Hepatocyte (in vitro differentiated cells): ENCODE measurements around the gene IPPK. TPM values are rescaled to one million over a fixed set of nuclear protein-coding genes. Genes with fewer than 3 reads are reported as not detected.

ENCODE experiments used
- DNase-seq: peaks from one replicate; pipeline ENCODE4 v3.0.0-alpha.2; 2016; ENCODE audit warnings: low spot score
- H2AFZ ChIP-seq: fragments of 200-600 bp; sonication (generic); 2 replicates; pipeline ENCODE4 v1.6.0; 2016; ENCODE audit warnings: antibody characterized with exemption, mild to moderate bottlenecking
- H3K27ac ChIP-seq: fragments of 200-600 bp; sonication (generic); 2 replicates; pipeline ENCODE4 v1.5.1; 2016; ENCODE audit warnings: mild to moderate bottlenecking
- H3K27me3 ChIP-seq: fragments of 200-600 bp; sonication (generic); 2 replicates; pipeline ENCODE4 v1.6.1; 2016
- H3K36me3 ChIP-seq: fragments of 200-600 bp; sonication (generic); replicated peaks from 2 replicates; pipeline ENCODE4 v1.5.1; 2016; ENCODE audit warnings: low read depth; ENCODE audit not compliant: insufficient read depth
- H3K4me1 ChIP-seq: fragments of 200-600 bp; sonication (generic); 2 replicates; pipeline ENCODE4 v1.5.1; 2016; ENCODE audit warnings: mild to moderate bottlenecking, moderate library complexity; ENCODE audit not compliant: insufficient read depth
- H3K4me2 ChIP-seq: fragments of 200-600 bp; sonication (generic); 2 replicates; pipeline ENCODE4 v1.6.0; 2016
- H3K4me3 ChIP-seq: fragments of 200-600 bp; sonication (generic); 2 replicates; pipeline ENCODE4 v1.5.1; 2016; ENCODE audit warnings: mild to moderate bottlenecking
- H3K79me2 ChIP-seq: fragments of 200-600 bp; sonication (generic); 2 replicates; pipeline ENCODE4 v1.6.0; 2017; ENCODE audit warnings: mild to moderate bottlenecking
- H3K9me2 ChIP-seq: fragments of 200-600 bp; sonication (generic); replicated peaks from 2 replicates; pipeline ENCODE4 v1.6.0; 2017; ENCODE audit warnings: mild to moderate bottlenecking; ENCODE audit not compliant: insufficient read depth
- H3K9me3 ChIP-seq: fragments of 200-600 bp; sonication (generic); 2 replicates; pipeline ENCODE4 v1.5.1; 2016; ENCODE audit warnings: low read depth, mild to moderate bottlenecking
- H4K20me1 ChIP-seq: fragments of 200-600 bp; sonication (generic); 2 replicates; pipeline ENCODE4 v1.6.0; 2016; ENCODE audit warnings: mild to moderate bottlenecking; ENCODE audit not compliant: insufficient read depth, poor library complexity, severe bottlenecking
- EZH2 ChIP-seq: fragments of 200-600 bp; sonication (generic); IDR thresholded peaks from 2 replicates; pipeline ENCODE4 v1.6.1; 2016; ENCODE audit warnings: antibody characterized with exemption, mild to moderate bottlenecking, borderline replicate concordance
- EZH2phosphoT487 ChIP-seq: fragments of 200-600 bp; sonication (generic); IDR thresholded peaks from one replicate; pipeline ENCODE4 v1.6.1; 2018; ENCODE audit warnings: antibody characterized with exemption, mild to moderate bottlenecking, low read depth, moderate library complexity; ENCODE audit not compliant: unreplicated experiment, severe bottlenecking
- WGBS: methylation state at CpG from one replicate; pipeline ENCODE4 v1.1.6; 2016; ENCODE audit warnings: low lambda C conversion rate; ENCODE audit errors: missing lambda C conversion rate; 5-methylcytosine and 5-hydroxymethylcytosine counted together
- polyA plus RNA-seq: library from polyadenylated mRNA; unstranded; fragments of >200 nt; fragmentation: Nextera tagmentation; extraction: Ambion mirVana; gene quantifications from 2 replicates; pipeline ENCODE4 v1.2.1, GENCODE V29; 2016
- total RNA-seq: library from RNA; depleted of rRNA; stranded (reverse); fragments of >200 nt; gene quantifications from 2 replicates; pipeline ENCODE4 v1.2.3, GENCODE V29; 2014
- TF ChIP-seq, protein P1 (sequence below): fragments of 200-600 bp; sonication (generic); IDR thresholded peaks from 2 replicates; pipeline ENCODE4 v1.5.1; 2016; ENCODE audit warnings: antibody characterized with exemption, mild to moderate bottlenecking; ENCODE audit not compliant: poor library complexity

The IPPK gene
- total and polyA plus RNA-seq, 2 experiments from 2014 or later, result 8.5 to 15.6 TPM

DNA sequence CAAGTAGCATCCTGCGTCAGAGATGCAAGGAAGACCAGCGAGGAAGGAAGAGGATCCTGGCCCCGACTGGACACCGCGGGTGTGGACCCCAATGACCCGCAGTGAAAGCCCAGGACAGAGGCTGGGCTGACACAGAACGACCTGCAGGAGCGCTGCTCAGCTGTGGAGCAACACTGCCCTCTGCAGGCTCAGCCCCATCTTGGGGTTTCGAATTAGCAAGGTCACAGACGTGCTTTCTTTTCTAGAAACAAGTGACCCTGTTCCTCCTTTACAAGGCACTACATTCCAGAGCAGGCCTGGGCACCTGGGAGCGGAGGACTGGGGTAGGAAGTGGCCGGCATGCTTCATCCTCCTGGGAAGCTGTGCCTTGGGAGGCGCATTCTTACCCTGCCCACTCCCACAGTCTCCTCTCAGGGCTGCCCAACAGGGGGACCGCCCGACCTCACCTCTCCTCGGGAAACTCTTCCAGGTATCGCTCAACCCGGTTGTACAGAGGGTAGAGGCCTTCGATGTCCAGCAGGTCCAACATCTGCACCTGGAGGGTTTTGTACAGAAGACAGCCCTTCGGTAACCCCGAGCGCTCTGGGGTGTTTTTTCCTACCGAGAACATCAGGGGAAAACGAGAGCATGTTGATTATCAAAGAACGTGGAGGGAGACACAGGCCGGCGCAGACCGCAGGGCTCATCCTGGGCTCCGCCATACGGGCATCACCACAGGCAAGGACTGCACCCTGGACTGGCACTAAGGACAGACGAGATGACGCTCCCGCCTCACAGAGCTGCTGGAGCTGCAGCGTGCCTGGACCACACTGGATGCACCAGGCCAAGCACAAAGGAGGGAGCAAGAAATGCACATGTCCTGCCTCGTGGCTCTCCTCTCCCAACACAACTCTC, 35.0 kb downstream of the IPPK start:
- no peaks in the 10 kb centered on the region for H3K9me2 ChIP-seq
- peak; percentile 80 for DNase-seq
- no peak overlapping the region for H3K4me3 ChIP-seq
- H3K27me3 ChIP-seq, result no peaks in the 10 kb centered on the region
- 68% methylated on average over 35 of the region's 35 CpGs for WGBS
- no peaks in the 10 kb centered on the region for H3K4me1 ChIP-seq
- no peaks in the 10 kb centered on the region for H3K79me2 ChIP-seq
- H3K36me3 ChIP-seq, result no peaks in the 10 kb centered on the region
- H3K9me3 ChIP-seq, result no peaks in the 10 kb centered on the region
- TF ChIP-seq EZH2 (no peak), EZH2phosphoT487 (no peak)
- TF ChIP-seq, protein P1, sequence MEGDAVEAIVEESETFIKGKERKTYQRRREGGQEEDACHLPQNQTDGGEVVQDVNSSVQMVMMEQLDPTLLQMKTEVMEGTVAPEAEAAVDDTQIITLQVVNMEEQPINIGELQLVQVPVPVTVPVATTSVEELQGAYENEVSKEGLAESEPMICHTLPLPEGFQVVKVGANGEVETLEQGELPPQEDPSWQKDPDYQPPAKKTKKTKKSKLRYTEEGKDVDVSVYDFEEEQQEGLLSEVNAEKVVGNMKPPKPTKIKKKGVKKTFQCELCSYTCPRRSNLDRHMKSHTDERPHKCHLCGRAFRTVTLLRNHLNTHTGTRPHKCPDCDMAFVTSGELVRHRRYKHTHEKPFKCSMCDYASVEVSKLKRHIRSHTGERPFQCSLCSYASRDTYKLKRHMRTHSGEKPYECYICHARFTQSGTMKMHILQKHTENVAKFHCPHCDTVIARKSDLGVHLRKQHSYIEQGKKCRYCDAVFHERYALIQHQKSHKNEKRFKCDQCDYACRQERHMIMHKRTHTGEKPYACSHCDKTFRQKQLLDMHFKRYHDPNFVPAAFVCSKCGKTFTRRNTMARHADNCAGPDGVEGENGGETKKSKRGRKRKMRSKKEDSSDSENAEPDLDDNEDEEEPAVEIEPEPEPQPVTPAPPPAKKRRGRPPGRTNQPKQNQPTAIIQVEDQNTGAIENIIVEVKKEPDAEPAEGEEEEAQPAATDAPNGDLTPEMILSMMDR, result peak; percentile 96
- H3K4me2 ChIP-seq, result no peak overlapping the region
- no peak overlapping the region for H3K27ac ChIP-seq
- H2AFZ ChIP-seq, result no peak overlapping the region
- no peaks in the 10 kb centered on the region for H4K20me1 ChIP-seq

DNA sequence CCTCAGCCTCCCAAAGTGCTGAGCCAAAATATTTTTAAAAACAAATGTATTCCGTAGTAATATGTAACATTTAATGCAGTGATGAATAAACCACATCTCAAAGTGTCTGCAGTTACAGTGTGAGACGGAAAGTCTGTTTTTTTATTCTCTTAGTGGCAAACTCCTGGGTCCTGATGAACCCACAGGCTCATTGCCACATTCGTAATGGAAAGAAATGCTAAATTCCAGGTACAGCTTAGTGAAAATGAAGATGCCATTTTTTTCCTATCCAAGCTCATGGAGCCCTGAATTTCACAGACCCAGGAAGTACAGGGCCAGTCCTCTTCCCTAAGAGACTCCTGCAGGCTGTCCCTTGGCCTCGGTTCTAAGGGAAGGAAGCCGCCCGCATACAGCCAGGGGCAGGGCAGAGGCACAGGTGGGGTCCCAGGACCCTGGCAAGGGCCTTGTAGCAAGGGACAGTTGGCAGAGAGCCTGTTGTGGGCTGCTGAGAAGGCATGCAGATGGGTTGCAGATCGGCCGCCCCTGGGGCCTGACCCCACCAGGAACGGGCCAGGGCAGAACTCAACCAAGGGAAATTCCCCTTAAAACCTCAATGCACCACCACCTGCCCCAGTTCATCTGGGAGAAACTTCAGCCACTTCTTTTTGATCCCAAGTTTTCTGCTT, 36.2 kb downstream of the IPPK start:
- DNase-seq, result no peak
- H3K27me3 ChIP-seq, result no peaks in the 10 kb centered on the region
- no peaks in the 10 kb centered on the region for H3K9me2 ChIP-seq
- H3K4me3 ChIP-seq, result no peak overlapping the region
- no peak overlapping the region for H3K4me2 ChIP-seq
- TF ChIP-seq EZH2 (no peak), EZH2phosphoT487 (no peak)
- TF ChIP-seq, protein P1, result no peak
- no peaks in the 10 kb centered on the region for H3K9me3 ChIP-seq
- WGBS, result 96% methylated on average over 9 of the region's 9 CpGs
- no peaks in the 10 kb centered on the region for H4K20me1 ChIP-seq
- H3K27ac ChIP-seq, result no peak overlapping the region
- H2AFZ ChIP-seq, result no peak overlapping the region
- H3K4me1 ChIP-seq, result no peaks in the 10 kb centered on the region
- no peaks in the 10 kb centered on the region for H3K36me3 ChIP-seq
- H3K79me2 ChIP-seq, result no peaks in the 10 kb centered on the region

DNA sequence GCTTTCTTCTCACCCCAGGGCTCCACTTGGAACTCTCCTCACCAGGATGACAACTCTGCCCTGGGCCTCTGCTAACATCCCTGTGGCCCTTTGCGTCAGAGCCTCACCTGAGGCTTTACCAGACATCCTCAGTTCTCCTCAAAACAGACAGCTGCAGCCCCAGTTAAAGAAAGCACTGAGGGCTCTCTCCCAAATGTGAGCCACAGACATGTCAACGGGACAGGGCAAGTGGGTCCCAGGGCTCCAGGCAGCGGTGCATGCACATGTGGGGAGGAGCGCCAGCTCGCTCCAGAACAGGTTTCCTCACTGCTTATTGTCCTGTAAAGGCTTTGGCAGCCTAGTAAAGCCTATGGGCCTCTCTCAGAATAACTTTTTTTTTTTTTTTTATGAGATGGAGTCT, 37.3 kb downstream of the IPPK start:
- no peak for DNase-seq
- no peaks in the 10 kb centered on the region for H3K9me2 ChIP-seq
- no peaks in the 10 kb centered on the region for H3K4me1 ChIP-seq
- no peaks in the 10 kb centered on the region for H3K27me3 ChIP-seq
- H3K9me3 ChIP-seq, result no peaks in the 10 kb centered on the region
- no peak overlapping the region for H2AFZ ChIP-seq
- H3K36me3 ChIP-seq, result no peaks in the 10 kb centered on the region
- H3K79me2 ChIP-seq, result no peaks in the 10 kb centered on the region
- no peak overlapping the region for H3K4me3 ChIP-seq
- H4K20me1 ChIP-seq, result no peaks in the 10 kb centered on the region
- WGBS, result 98% methylated on average over 5 of the region's 5 CpGs
- H3K4me2 ChIP-seq, result no peak overlapping the region
- no peak overlapping the region for H3K27ac ChIP-seq
- TF ChIP-seq, protein P1, result no peak
- TF ChIP-seq EZH2phosphoT487 (no peak), EZH2 (no peak)
